B cell (primary cell): ENCODE measurements around the gene MYO1B. TPM values are rescaled to one million over a fixed set of nuclear protein-coding genes. Genes with fewer than 3 reads are reported as not detected.

Source experiments
- ATAC-seq: fragments of 200-7000 bp; cut with Tn5 transposase; one replicate; pipeline ENCODE4 v1.10.0; 2021; ENCODE audit warnings: low read depth, mild to moderate bottlenecking, moderate number of reproducible peaks, moderate library complexity
- CTCF ChIA-PET: fragments of 350-600 bp; sonication (Branson Sonifier 250); formaldehyde crosslinking; loops from one replicate; lab custom pipeline; 2021; ENCODE audit warnings: antibody characterized with exemption, inconsistent platforms; lab: Charles Lee
- POLR2A ChIA-PET: fragments of 350-600 bp; sonication (Branson Sonifier 250); formaldehyde crosslinking; loops from one replicate; lab custom pipeline; 2021; ENCODE audit warnings: antibody characterized with exemption; lab: Charles Lee
- DNase-seq: peaks from one replicate; pipeline ENCODE4 v3.0.0; 2013
- H2AFZ ChIP-seq: 2 replicates; pipeline ENCODE4 v1.6.1; 2012; ENCODE audit warnings: mild to moderate bottlenecking, low read depth, low read length; ENCODE audit not compliant: insufficient read depth, poor library complexity, severe bottlenecking
- H3K27ac ChIP-seq, 2 donors: 1 replicate in 1 of 2; 2 replicates in 1 of 2; pipeline ENCODE4 v1.5.1; 2012 to 2013; ENCODE audit warnings: low read length in 2 of 2, mild to moderate bottlenecking in 2 of 2, moderate library complexity in 1 of 2
- H3K27me3 ChIP-seq, 4 experiments: fragments of 200-600 bp in 1 of 4; sonication (generic) in 1 of 4; replicated peaks in 1 of 4; 1 replicate in 2 of 4; 2 replicates in 2 of 4; pipeline versions ENCODE4 v1.6.1 to v1.7.0; 2013 to 2016; ENCODE audit warnings: low read length in 3 of 4, mild to moderate bottlenecking in 2 of 4, mixed read lengths in 1 of 4, moderate library complexity in 1 of 4; ENCODE audit not compliant: insufficient read depth in 4 of 4, control insufficient read depth in 3 of 4; ENCODE audit errors: control extremely low read depth in 1 of 4
- H3K36me3 ChIP-seq, 2 experiments: replicated peaks in 1 of 2; 1 replicate in 1 of 2; 2 replicates in 1 of 2; pipeline versions ENCODE4 v1.6.1 to v1.7.1; 2013; ENCODE audit warnings: low read length in 1 of 2; ENCODE audit not compliant: insufficient read depth in 2 of 2, control insufficient read depth in 1 of 2; ENCODE audit errors: control extremely low read depth in 1 of 2, extremely low read depth in 1 of 2
- H3K4me1 ChIP-seq, 2 donors: fragments of 200-600 bp in 1 of 2; sonication (generic) in 1 of 2; 1 replicate in 1 of 2; 2 replicates in 1 of 2; pipeline versions ENCODE4 v1.5.1 to v1.6.1; 2013 to 2017; ENCODE audit warnings: low read length in 2 of 2; ENCODE audit not compliant: control insufficient read depth in 2 of 2, insufficient read depth in 2 of 2
- H3K4me2 ChIP-seq: replicated peaks from 2 replicates; pipeline ENCODE3; 2012; ENCODE audit warnings: mild to moderate bottlenecking, low read depth, low read length; ENCODE audit not compliant: poor library complexity, severe bottlenecking
- H3K4me3 ChIP-seq, 5 experiments: fragments of 200-600 bp in 1 of 5; sonication (generic) in 1 of 5; 1 replicate in 3 of 5; 2 replicates in 2 of 5; pipeline versions ENCODE4 v1.5.1 to v1.7.0; 2011 to 2016; ENCODE audit warnings: low read length in 4 of 5, mild to moderate bottlenecking in 4 of 5, low read depth in 2 of 5, control low read depth in 1 of 5, moderate library complexity in 1 of 5; ENCODE audit not compliant: insufficient read depth in 1 of 5; ENCODE audit errors: control extremely low read depth in 1 of 5, extremely low read depth in 1 of 5
- H3K79me2 ChIP-seq: fragments of 200-600 bp; sonication (generic); one replicate; pipeline ENCODE4 v1.6.0; 2016; ENCODE audit warnings: low read length; ENCODE audit not compliant: control insufficient read depth, insufficient read depth
- H3K9ac ChIP-seq: fragments of 200-600 bp; sonication (generic); 2 replicates; pipeline ENCODE4 v1.6.1; 2017; ENCODE audit warnings: mild to moderate bottlenecking, low read length, moderate library complexity
- H3K9me3 ChIP-seq, 3 donors: one replicate each; pipeline versions ENCODE4 v1.6.1 to v1.7.1; 2013; ENCODE audit warnings: low read length in 2 of 3; ENCODE audit not compliant: control insufficient read depth in 2 of 3, insufficient read depth in 1 of 3; ENCODE audit errors: control extremely low read depth in 1 of 3
- H4K20me1 ChIP-seq: 2 replicates; pipeline ENCODE4 v1.6.0; 2012; ENCODE audit warnings: mild to moderate bottlenecking, low read length; ENCODE audit not compliant: insufficient read depth, control insufficient read depth, poor library complexity, severe bottlenecking
- H3K27ac Mint-ChIP-seq: one replicate; pipeline ENCODE4 v1.8.0; 2021; ENCODE audit warnings: mixed read lengths
- H3K27me3 Mint-ChIP-seq: one replicate; pipeline ENCODE4 v1.8.0; 2021; ENCODE audit warnings: mixed read lengths
- H3K4me1 Mint-ChIP-seq: one replicate; pipeline ENCODE4 v1.8.0; 2021; ENCODE audit warnings: mixed read lengths
- H3K4me3 Mint-ChIP-seq: one replicate; pipeline ENCODE4 v1.8.0; 2021; ENCODE audit warnings: mixed read lengths
- H3K9me3 Mint-ChIP-seq: one replicate; pipeline ENCODE4 v1.8.0; 2022; ENCODE audit warnings: mixed read lengths; ENCODE audit not compliant: insufficient read depth
- EZH2 ChIP-seq: IDR thresholded peaks from 2 replicates; pipeline ENCODE4 v1.6.1; 2012; ENCODE audit warnings: borderline replicate concordance, low read depth, mild to moderate bottlenecking, moderate library complexity, low read length; ENCODE audit not compliant: insufficient read depth, poor library complexity, severe bottlenecking
- WGBS: methylation state at CpG from one replicate; pipeline ENCODE4 v1.1.5; 2013; ENCODE audit warnings: missing lambda C conversion rate; ENCODE audit not compliant: insufficient coverage; 5-methylcytosine and 5-hydroxymethylcytosine counted together
- intact Hi-C: fragments of 100-400 bp; cut with micrococcal nuclease; formaldehyde crosslinking; loops from one replicate; pipeline ENCODE4 v1.10.0; 2022
- polyA plus RNA-seq: library from polyadenylated mRNA; depleted of rRNA; stranded (reverse); fragments of >200 nt; gene quantifications from 2 replicates; pipeline ENCODE4 v1.2.3, GENCODE V29; 2012
- total RNA-seq, 2 donors: library from RNA; stranded (reverse); fragments of 120-200 nt in 1 of 2; gene quantifications; 1 replicate in 1 of 2; 2 replicates in 1 of 2; pipeline versions ENCODE4 v1.2.3 to v1.2.4, GENCODE V29; 2013 to 2022
- TF ChIP-seq, protein P1 (sequence below): fragments of 200-600 bp; IDR thresholded peaks from one replicate; pipeline ENCODE4 v1.8.0; 2022; ENCODE audit warnings: antibody characterized with exemption, mild to moderate bottlenecking

Gene MYO1B
- total and polyA plus RNA-seq, 2 donors (not counting 1 experiment from before 2014, with no cell fraction given), result 0.67 to 4.4 TPM

GRCh38 chr2:191411472-191411871, 166.3 kb downstream of the MYO1B start:
- Histone ChIP-seq H3K27ac (no peak overlapping the region), H3K27me3 (no peaks in the 10 kb centered on the region), H3K79me2 (no peaks in the 10 kb centered on the region), H3K9me3 (no peaks in the 10 kb centered on the region), H3K9ac (no peak overlapping the region), H3K4me2 (no peak overlapping the region), H3K4me3 (no peak overlapping the region), H3K4me1 (no peaks in the 10 kb centered on the region), H2AFZ (no peak overlapping the region), H3K36me3 (peaks cover 0 to 4% of the 10 kb centered on the region in 2 experiments), H4K20me1 (no peaks in the 10 kb centered on the region)
- 57% methylated on average over 3 of the region's 5 CpGs for WGBS
- no peaks in the 10 kb centered on the region for H3K4me1 Mint-ChIP-seq
- intact Hi-C loops, result no loop called here
- H3K9me3 Mint-ChIP-seq, result no peaks in the 10 kb centered on the region
- no peak overlapping the region for H3K4me3 Mint-ChIP-seq
- no peak for DNase-seq
- H3K27ac Mint-ChIP-seq, result no peak overlapping the region
- ChIA-PET CTCF (no interaction called here), POLR2A (no interaction called here)
- ATAC-seq, result no peak
- TF ChIP-seq, protein P1, sequence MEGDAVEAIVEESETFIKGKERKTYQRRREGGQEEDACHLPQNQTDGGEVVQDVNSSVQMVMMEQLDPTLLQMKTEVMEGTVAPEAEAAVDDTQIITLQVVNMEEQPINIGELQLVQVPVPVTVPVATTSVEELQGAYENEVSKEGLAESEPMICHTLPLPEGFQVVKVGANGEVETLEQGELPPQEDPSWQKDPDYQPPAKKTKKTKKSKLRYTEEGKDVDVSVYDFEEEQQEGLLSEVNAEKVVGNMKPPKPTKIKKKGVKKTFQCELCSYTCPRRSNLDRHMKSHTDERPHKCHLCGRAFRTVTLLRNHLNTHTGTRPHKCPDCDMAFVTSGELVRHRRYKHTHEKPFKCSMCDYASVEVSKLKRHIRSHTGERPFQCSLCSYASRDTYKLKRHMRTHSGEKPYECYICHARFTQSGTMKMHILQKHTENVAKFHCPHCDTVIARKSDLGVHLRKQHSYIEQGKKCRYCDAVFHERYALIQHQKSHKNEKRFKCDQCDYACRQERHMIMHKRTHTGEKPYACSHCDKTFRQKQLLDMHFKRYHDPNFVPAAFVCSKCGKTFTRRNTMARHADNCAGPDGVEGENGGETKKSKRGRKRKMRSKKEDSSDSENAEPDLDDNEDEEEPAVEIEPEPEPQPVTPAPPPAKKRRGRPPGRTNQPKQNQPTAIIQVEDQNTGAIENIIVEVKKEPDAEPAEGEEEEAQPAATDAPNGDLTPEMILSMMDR, result no peak
- no peak for TF ChIP-seq EZH2
- no peaks in the 10 kb centered on the region for H3K27me3 Mint-ChIP-seq

GRCh38 chr2:191412353-191412752, 167.1 kb downstream of the MYO1B start:
- no peaks in the 10 kb centered on the region for H3K9me3 ChIP-seq
- Mint-ChIP-seq H3K27ac (no peak overlapping the region), H3K27me3 (no peaks in the 10 kb centered on the region), H3K4me1 (no peaks in the 10 kb centered on the region), H3K4me3 (no peak overlapping the region), H3K9me3 (no peaks in the 10 kb centered on the region)
- ATAC-seq (no peak), DNase-seq (no peak)
- TF ChIP-seq EZH2, result no peak
- TF ChIP-seq, protein P1, result no peak
- no peak overlapping the region for H3K4me3 ChIP-seq
- no CpG with 5 or more reads among the region's 2 CpGs for WGBS
- no peak overlapping the region for H3K4me2 ChIP-seq
- no peaks in the 10 kb centered on the region for H3K4me1 ChIP-seq
- POLR2A ChIA-PET, result no interaction called here
- H3K27me3 ChIP-seq, result no peaks in the 10 kb centered on the region
- no peak overlapping the region for H2AFZ ChIP-seq
- H3K36me3 ChIP-seq, result peaks cover 0 to 4% of the 10 kb centered on the region in 2 experiments
- intact Hi-C loops, result no loop called here
- H3K79me2 ChIP-seq, result no peaks in the 10 kb centered on the region
- no peak overlapping the region for H3K9ac ChIP-seq
- H3K27ac ChIP-seq, result no peak overlapping the region
- H4K20me1 ChIP-seq, result no peaks in the 10 kb centered on the region
- CTCF ChIA-PET, result no interaction called here
